GM12892 (cell line): ENCODE results near the gene DAP.

Source experiments
- POLR2A ChIP-seq: IDR thresholded peaks from 2 replicates; pipeline ENCODE4 v1.6.1; 2011; ENCODE audit warnings: low read depth, low read length, control low read depth
- POLR2AphosphoS5 ChIP-seq: IDR thresholded peaks from 2 replicates; pipeline ENCODE4 v1.6.1; 2011; ENCODE audit warnings: low read depth, low read length, control low read depth
- TAF1 ChIP-seq: IDR thresholded peaks from 2 replicates; pipeline ENCODE4 v1.6.1; 2011; ENCODE audit warnings: low read depth, mild to moderate bottlenecking, control low read depth, low read length, borderline replicate concordance

DNA sequence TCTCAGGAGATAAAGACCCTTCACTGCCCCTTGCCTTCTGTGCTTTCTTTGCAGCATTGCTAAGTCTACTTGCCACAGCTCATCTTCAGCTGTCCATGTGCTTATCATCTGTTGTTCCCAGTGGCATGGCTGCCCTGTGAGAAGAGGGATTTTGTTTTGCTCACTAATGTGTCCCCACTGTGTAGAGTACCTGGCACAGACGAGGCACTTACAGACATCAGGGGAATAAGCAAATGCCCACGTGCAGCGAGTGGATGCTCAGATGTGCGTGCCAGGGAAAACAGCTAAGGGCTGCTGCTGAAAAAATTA lies 31.0 kb downstream of the DAP start:
- TF ChIP-seq POLR2AphosphoS5 (no peak), POLR2A (no peak), TAF1 (no peak)
